NCI-H146 treated with DMSO at 0.1 percent for 48 hours (cell line): Measurements from ENCODE around the gene ETV6.

ENCODE experiments used
- DNase-seq: peaks from one replicate; lab custom pipeline; 2025; ENCODE audit not compliant: unreplicated experiment; lab: John Stamatoyannopoulos, UW

Gene ETV6

DNA sequence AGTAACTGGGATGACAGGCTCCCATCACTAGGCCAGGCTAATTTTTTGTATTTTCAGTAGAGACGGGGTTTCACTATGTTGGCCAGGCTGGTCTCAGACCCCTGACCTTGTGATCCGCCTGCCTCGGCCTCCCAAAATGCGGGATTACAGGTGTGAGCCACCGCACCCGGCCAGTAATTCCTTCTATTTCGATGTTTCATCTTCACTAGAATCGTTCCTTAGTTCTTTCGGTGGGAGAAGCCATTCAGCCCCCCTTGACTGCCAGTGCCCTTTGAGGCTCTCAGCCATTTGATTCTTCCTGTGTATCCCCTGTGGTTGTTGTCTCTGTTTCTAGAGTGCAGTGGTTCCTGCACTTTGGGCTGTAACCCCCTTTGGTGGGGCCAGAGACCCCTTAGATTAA, 174.1 kb downstream of the ETV6 start:
- no peak for DNase-seq

GRCh38 chr12:11824069-11824468, 174.6 kb downstream of the ETV6 start:
- no peak for DNase-seq

DNA sequence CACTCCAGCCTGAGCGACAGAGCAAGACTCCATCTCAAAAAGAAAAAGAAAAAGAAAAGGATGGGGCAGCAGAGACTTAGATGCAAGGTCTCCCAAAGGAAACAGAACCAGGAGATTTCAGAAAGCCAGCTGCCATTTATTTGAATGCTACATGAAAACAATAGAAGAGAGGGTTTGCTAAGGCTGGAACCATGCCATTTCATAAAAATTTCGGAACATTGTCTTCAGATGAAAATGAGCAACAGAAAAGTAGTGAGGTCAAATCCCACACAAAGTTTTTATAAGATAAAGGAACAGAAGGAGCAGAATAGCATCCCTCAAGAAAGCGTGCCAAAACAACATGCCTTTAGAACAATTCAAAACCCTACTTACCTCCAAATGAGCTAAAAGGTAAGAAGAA, 175.3 kb downstream of the ETV6 start:
- DNase-seq, result no peak

GRCh38 chr12:11825278-11825677, 175.8 kb downstream of the ETV6 start:
- DNase-seq, result no peak

GRCh38 chr12:11826574-11826973, 177.1 kb downstream of the ETV6 start:
- DNase-seq, result no peak

DNA sequence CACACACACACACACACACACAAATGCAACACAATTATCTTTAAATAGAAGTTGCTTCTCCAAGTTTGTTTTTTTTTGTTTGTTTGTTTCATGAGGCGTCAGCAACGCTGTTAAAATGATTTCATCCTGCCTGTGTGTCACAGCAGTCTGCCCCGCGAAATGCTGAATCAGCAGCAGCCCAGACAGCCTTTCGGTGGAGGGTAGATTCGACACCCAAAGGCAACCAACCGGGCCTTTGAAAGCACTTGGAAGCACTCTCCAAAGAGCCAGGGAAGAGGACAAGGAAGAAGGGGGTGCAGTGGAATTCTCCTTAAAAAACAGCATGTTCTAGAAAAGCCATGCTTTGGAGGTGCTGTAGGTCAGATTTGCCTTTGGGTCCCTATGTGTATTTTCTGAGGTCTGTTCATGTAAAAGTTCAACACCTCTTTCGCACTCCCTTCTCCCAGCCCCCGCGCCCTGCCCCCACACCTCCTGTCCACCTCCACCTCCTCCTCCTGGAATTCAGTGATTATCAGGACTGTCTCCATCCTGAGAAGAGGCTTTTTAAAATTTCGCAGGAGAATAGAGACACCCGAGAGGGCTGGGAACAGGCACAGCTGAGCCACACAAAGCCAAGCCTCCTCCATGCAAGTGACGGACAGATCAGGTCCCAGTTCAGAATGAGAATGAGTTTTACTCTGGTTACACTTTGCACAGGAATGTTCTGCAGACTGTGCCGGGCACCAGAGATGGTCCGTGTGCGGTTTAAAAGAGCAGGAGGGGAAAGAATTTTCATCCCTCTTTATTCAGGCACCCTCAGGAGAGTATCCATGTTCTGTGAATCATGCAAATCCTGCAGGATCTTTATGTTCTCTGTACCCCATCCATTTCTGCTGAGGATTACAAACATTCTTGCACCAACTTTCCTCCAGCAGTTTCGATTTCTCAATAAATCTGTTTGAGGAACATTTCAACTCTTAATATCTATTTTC, 177.9 kb downstream of the ETV6 start:
- no peak for DNase-seq

DNA sequence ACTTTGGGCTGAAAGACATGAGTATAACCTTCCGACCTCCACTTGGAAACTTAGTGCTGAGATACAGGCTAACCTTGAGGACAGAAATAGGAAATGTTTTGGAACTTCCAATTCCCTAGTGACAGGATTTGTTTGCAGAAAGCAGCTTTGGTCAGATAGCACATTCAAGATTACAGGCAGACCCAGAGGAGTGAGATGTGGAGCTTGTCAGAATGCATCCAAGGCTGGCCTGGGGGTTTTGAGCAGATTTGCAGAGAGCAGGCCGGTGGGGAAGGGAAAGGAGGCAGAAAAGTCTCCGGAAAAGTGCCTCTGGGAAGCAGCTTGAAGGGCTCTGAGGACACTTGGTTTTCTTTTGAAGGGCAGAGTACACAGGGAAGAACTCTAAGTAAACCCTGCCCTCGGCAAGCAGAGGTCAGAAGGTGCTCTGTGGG, 180.3 kb downstream of the ETV6 start:
- DNase-seq, result no peak

DNA sequence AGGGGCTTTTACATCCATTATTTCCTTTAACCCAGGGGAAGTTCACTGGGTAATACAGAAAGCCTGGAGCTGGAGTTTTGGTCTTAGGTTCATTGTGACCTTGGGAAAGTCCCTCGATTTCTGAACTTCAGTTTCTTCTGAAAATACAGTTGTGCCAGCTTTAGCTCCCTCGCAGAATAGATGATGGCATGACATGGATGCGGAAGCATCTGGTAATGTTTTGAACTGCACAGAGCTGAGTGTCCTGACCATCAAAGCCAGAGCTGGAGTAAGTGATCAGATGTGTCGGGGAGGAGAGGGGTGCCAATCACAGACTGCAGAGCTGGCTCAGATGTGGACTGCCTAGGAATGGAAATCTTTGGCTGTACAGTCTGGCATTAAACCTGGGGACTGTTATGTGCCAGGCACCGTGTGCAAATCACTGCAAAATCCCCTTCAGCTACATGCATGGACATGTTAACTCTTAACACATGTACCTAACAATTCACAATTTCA, 180.9 kb downstream of the ETV6 start:
- DNase-seq, result no peak

- DNase-seq, result no peak
Observed at GRCh38 chr12:11832093-11832492, 182.6 kb downstream of the ETV6 start.

DNA sequence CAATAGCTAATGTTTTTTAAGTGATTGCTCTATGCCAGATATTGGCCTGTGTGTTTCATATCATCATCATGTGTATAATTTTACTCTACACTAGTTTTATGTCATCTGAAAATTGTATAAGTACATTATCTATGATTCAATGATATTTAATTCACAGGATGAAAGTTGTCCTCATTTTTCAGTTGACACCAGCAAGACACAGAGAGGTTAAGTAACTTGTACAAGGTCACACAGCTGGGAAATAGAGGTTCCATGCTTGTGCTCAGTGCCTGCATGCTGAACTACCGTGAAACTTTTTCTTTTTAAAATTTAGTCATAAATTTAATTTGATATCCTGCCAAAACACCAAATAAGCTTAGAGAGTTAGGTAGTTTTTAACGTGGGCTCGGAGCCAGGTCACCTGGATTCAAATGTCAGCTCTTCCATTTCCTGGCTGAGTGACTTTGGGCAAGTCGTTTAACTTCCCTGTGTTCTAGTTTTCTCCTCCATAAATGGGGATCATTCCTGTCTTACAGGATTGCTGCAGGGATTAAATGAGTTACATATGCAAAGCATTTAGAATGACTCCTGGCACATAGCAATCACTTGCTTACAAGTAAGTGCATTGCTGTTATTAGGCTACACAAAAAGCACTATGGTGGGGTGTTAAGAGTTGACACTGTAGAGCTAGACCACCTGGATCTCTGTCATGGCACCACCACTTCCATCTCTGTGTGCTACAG, 183.9 kb downstream of the ETV6 start:
- DNase-seq, result no peak

DNA sequence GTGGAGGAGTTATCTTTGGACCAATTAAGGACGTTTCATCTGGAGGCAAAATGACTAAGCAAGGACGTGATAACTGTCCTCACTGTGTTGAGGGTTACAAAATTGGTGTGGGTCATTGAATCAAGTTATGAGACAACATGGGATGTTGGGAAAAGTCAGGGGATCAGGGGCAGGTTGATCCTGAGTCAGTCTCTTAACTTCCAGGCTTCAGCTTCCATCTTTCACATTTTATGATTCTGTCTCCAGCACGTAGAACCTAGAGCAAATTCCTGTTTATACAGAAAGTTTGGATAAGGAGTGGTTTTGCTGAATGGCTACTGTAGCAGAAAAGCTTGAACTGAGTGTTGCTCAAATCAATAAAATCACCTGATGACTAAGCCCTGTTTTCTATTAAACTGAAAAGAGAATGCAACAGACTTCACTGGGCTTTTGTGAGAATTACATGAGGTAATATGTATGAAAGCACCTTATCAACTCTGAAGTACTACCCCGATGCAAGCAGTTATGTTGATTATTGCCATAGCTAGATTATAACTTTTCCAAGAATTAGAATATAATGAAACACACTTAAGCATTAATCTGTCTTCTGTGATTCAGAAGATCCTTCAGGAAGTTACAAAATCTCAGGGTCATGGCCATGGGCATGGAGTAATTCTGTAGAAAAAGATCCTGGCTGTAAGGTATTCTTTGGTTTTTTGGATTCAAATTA, 184.8 kb downstream of the ETV6 start:
- no peak for DNase-seq

DNA sequence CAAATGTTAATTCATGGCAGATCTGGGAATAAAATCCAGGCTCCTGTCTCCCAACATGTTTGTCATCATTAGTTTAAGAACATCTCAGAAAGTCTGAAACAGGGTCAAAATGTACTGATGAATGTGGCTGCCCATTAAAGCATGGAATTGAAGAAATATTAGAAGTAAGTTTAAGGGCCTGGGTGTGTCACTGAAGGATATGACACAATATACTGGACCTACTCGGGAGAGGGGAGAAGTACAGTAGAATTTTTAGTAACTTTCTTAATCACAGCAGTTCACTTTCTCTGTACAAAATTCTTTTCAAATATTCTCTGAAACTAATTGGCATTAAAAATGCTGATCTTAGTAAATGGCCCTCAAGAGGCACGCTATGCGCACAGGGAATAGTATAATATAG, 185.5 kb downstream of the ETV6 start:
- DNase-seq, result no peak

GRCh38 chr12:11836282-11837151, 187.0 kb downstream of the ETV6 start:
- no peak for DNase-seq

- no peak for DNase-seq
Observed at GRCh38 chr12:11837216-11837934, 187.9 kb downstream of the ETV6 start.

- no peak for DNase-seq
Observed at GRCh38 chr12:11838403-11838802, 188.9 kb downstream of the ETV6 start.

DNA sequence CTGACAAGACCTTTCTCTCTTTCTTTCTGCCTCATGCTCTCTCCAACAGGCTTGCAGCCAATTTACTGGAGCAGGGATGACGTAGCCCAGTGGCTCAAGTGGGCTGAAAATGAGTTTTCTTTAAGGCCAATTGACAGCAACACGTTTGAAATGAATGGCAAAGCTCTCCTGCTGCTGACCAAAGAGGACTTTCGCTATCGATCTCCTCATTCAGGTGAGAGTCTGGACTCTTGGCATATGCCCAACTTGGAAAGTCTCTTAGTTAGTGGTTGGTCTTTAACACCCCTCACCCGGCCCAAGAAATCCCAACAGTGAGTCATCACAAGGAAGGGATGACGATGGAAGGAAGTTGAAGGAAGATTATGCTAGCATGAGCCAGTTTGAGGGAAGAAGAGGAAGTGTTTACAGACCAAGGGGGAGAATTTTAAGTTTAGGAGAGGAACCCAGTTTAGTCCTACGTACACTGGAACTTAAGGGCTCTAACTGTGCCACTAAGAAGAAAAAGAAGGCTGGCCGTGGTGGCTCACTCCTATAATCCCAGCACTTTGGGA, 189.7 kb downstream of the ETV6 start:
- DNase-seq, result no peak

DNA sequence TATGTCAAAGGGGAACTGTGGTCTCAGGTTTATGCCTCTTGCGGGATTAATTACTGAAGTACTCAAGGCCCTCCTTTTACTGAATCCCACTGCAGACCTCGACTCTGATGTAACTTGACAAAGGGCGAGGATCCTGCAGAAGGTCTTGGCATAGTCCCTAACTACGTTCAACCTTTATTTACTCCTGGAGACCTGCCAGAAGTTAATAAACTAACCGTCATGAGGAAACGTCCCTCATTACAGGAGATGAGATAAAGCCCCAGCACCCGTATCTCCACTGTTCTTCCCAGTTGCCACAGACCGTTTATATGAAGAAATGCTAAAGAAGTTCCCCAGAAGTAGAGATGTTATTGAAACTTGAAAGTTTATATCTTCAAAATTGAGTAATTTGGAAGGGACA, 190.9 kb downstream of the ETV6 start:
- no peak for DNase-seq

DNA sequence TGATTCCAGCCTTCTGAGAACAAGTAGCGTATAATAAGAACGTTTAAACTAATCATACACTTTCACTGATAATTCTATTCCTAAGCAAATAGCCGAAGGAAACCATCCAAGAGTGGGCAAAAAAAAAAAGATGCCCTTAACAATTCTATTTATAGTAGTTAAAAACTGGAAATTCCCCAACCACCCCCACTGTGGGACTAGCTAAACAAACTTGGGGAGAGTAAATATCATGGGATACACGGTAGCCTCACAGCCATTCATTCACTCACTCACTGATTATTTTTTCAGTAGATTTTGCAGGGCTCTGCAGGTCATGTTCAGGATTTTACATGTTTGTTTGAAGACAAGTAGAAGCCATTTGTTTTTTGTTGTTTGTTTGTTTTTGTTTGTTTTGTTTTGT, 197.0 kb downstream of the ETV6 start:
- DNase-seq, result no peak

DNA sequence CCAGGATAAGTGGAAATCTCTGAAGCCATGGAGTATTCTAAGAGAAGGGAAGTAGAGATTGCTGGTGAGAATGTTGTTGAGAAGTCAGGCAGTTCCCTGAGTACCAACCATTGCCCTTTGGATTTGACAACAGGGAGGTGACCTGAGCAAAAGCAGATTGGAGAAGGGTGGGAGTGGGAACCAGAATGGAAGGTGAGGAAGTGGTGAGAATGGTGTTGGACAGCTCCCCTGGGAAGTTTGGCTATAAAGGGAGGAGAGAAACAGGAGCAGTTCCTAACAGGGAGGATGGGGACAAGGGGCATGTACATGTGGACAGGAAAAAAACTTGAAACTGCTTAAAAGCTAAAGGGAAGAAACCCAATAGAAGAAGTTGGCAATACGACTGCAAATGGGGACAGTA, 198.1 kb downstream of the ETV6 start:
- no peak for DNase-seq
